Tibial nerve (tissue), 4 donors: ENCODE measurements around the gene CD300LD. TPM values are rescaled to one million over a fixed set of nuclear protein-coding genes. Genes with fewer than 3 reads are reported as not detected.

Experiments
- DNase-seq, 2 donors: peaks; one replicate each; pipeline ENCODE4 v3.0.0-alpha.2; 2019; ENCODE audit warnings: low spot score in 2 of 2
- H3K27ac ChIP-seq, 4 donors: fragments of 200-600 bp; sonication (generic) in 3 of 4; one replicate each; pipeline ENCODE4 v1.5.1; 2017 to 2019; ENCODE audit warnings: mild to moderate bottlenecking in 1 of 4
- H3K27me3 ChIP-seq, 2 donors: fragments of 200-600 bp; sonication (generic) in 1 of 2; one replicate each; pipeline versions ENCODE4 v1.5.1 to v1.6.0; 2017 to 2019
- H3K36me3 ChIP-seq, 3 donors: fragments of 200-600 bp; sonication (generic); one replicate each; pipeline ENCODE4 v1.5.1; 2018 to 2019
- H3K4me1 ChIP-seq, 4 donors: fragments of 200-600 bp; sonication (generic) in 3 of 4; one replicate each; pipeline ENCODE4 v1.5.1; 2017 to 2019
- H3K4me3 ChIP-seq, 4 donors: fragments of 200-600 bp; sonication (generic) in 3 of 4; one replicate each; pipeline ENCODE4 v1.5.1; 2017 to 2019; ENCODE audit warnings: mild to moderate bottlenecking in 1 of 4, moderate library complexity in 1 of 4
- H3K9me3 ChIP-seq, 4 donors: fragments of 200-600 bp; sonication (generic) in 3 of 4; one replicate each; pipeline ENCODE4 v1.5.1; 2017 to 2019
- CTCF ChIP-seq, 5 experiments: fragments of 200-600 bp in 3 of 5; fragments of 450-650 bp in 2 of 5; sonication (generic) in 3 of 5; IDR thresholded peaks; one replicate each; pipeline ENCODE4 v1.5.1; 2016 to 2019; ENCODE audit warnings: antibody characterized with exemption in 5 of 5, mild to moderate bottlenecking in 3 of 5, moderate library complexity in 2 of 5
- EP300 ChIP-seq, 2 donors: sonication (generic); formaldehyde crosslinking; IDR thresholded peaks; one replicate each; pipeline ENCODE4 v1.6.1; 2017; ENCODE audit warnings: antibody characterized with exemption in 2 of 2, mild to moderate bottlenecking in 1 of 2
- POLR2A ChIP-seq, 2 donors: fragments of 450-650 bp; IDR thresholded peaks; one replicate each; pipeline ENCODE4 v1.6.1; 2017; ENCODE audit warnings: antibody characterized with exemption in 2 of 2, mild to moderate bottlenecking in 2 of 2, moderate library complexity in 2 of 2
- WGBS, 2 donors: methylation state at CpG; one replicate each; pipeline ENCODE4 v1.1.5; 2018; 5-methylcytosine and 5-hydroxymethylcytosine counted together
- total RNA-seq, 4 donors: library from RNA; depleted of rRNA; stranded (reverse); fragments of >200 nt; gene quantifications; one replicate each; pipeline ENCODE4 v1.1.0, GENCODE V29; 2016

Gene CD300LD
- not detected for total RNA-seq

GRCh38 chr17:74592087-74592990 is at the start of gene CD300LD:
CD300LD (minus strand) TSS chr17:74592283; CDS start chr17:74592202, 81 bp downstream.
- no peak for DNase-seq
- no peaks in the 10 kb centered on the region for H3K36me3 ChIP-seq
- WGBS, 2 donors, result 67 to 70% methylated on average over 14 of the region's 14 CpGs

GRCh38 chr17:74641224-74641957 is 49.3 kb upstream of the CD300LD start:
- no peak for TF ChIP-seq CTCF (IDR thresholded peaks at IDR 0.05)
- no peak for TF ChIP-seq EP300 (IDR thresholded peaks at IDR 0.05)
- TF ChIP-seq POLR2A (IDR thresholded peaks at IDR 0.05), result no peak
- DNase-seq, result no peak
- WGBS, 2 donors, result 60 to 65% methylated on average over 6 of the region's 6 CpGs
- H3K27ac ChIP-seq, result no peak overlapping the region
- H3K4me3 ChIP-seq, result no peak overlapping the region
- H3K4me1 ChIP-seq, result no peaks in the 10 kb centered on the region
- no peaks in the 10 kb centered on the region for H3K36me3 ChIP-seq
- H3K27me3 ChIP-seq, result no peaks in the 10 kb centered on the region
- H3K9me3 ChIP-seq, result no peaks in the 10 kb centered on the region

More at GRCh38 chr17:74592087-74592990, at the start of gene CD300LD:
- peaks cover 0 to 3% of the 10 kb centered on the region in 2 donors for H3K27me3 ChIP-seq
- TF ChIP-seq CTCF (IDR thresholded peaks at IDR 0.05) (no peak), EP300 (IDR thresholded peaks at IDR 0.05) (no peak), POLR2A (IDR thresholded peaks at IDR 0.05) (no peak)
- peaks cover 0 to 10% (median 0%) of the 10 kb centered on the region in 4 donors for H3K9me3 ChIP-seq
- H3K27ac ChIP-seq, result no peak within 1 kb of the TSS
- no peak within 1 kb of the TSS for H3K4me3 ChIP-seq
- no peaks in the 10 kb centered on the region for H3K4me1 ChIP-seq

GRCh38 chr17:74639704-74640151 is 47.6 kb upstream of the CD300LD start:
- no peak overlapping the region for H3K27ac ChIP-seq
- 65 to 69% methylated on average over 10 of the region's 10 CpGs for WGBS, 2 donors
- TF ChIP-seq CTCF (IDR thresholded peaks at IDR 0.05) (no peak), EP300 (IDR thresholded peaks at IDR 0.05) (peak in 1 of 2 donors; percentile 9)
- H3K9me3 ChIP-seq, result no peaks in the 10 kb centered on the region
- no peaks in the 10 kb centered on the region for H3K4me1 ChIP-seq
- peaks cover 0 to 4% of the 10 kb centered on the region in 2 donors for H3K27me3 ChIP-seq
- no peaks in the 10 kb centered on the region for H3K36me3 ChIP-seq
- DNase-seq, result no peak
- H3K4me3 ChIP-seq, result no peak overlapping the region

- Histone ChIP-seq H3K4me3 (no peak overlapping the region), H3K9me3 (no peaks in the 10 kb centered on the region), H3K4me1 (no peaks in the 10 kb centered on the region), H3K27me3 (peaks cover 0 to 8% of the 10 kb centered on the region in 2 donors), H3K27ac (no peak overlapping the region), H3K36me3 (no peaks in the 10 kb centered on the region)
- TF ChIP-seq CTCF (IDR thresholded peaks at IDR 0.05), result no peak
- no peak for TF ChIP-seq EP300 (IDR thresholded peaks at IDR 0.05)
- no peak for TF ChIP-seq POLR2A (IDR thresholded peaks at IDR 0.05)
- DNase-seq, result no peak
- 62 to 67% methylated on average over 2 of the region's 2 CpGs for WGBS, 2 donors
Measured at GRCh38 chr17:74637926-74638325, 45.8 kb upstream of the CD300LD start.
